Thoracic aorta endothelial cell (primary cell): ENCODE measurements around the gene NLGN3. TPM values are rescaled to one million over a fixed set of nuclear protein-coding genes. Genes with fewer than 3 reads are reported as not detected.

Experiments used
- small RNA-seq: library from RNA; depleted of rRNA; stranded (forward); fragments of <200 nt; gene quantifications from one replicate; pipeline ENCODE3, GENCODE V24; 2012
- total RNA-seq: library from RNA; depleted of rRNA; stranded (reverse); fragments of >200 nt; gene quantifications from 2 replicates; pipeline ENCODE4 v1.2.3, GENCODE V29; 2012

The NLGN3 gene
- total RNA-seq = 0.07 and 0.13 TPM in 2 replicates

GRCh38 chrX:71144651-71145050 lies at the start of gene NLGN3:
NLGN3 (plus strand) TSS chrX:71144841; CDS start chrX:71147750, 2,909 bp downstream.

GRCh38 chrX:71095555-71095980 lies 49.1 kb upstream of the NLGN3 start, which contains the start of gene FOXO4:
FOXO4 (plus strand) TSS chrX:71095851; CDS start chrX:71096529, 678 bp downstream.

GRCh38 chrX:71106427-71106826 lies 38.2 kb upstream of the NLGN3 start, which contains the start of gene CXorf65:
CXorf65 (minus strand) TSS chrX:71106740; CDS start chrX:71106556, 184 bp downstream.

GRCh38 chrX:71111141-71111843 lies 33.3 kb upstream of the NLGN3 start, which contains the start of gene IL2RG:
IL2RG (minus strand) TSS chrX:71111577; CDS start chrX:71111539, 38 bp downstream.

GRCh38 chrX:71118032-71118984 lies 26.3 kb upstream of the NLGN3 start, which contains the start of gene MED12:
MED12 (plus strand) TSS chrX:71118596; CDS start chrX:71118755, 159 bp downstream.

Small RNAs within 50 kb of the gene (small RNA-seq; reads per million reads assigned to genes)
- gene CXorf65 = not detected

Other genes with a start within 250 kb of the NLGN3 start
- not detected in 2 replicates for gene TEX11, start 236.1 kb upstream of the NLGN3 start, total RNA-seq
- gene SLC7A3, start 213.7 kb upstream of the NLGN3 start, total RNA-seq = not detected in 2 replicates
- 69.7 and 73.2 TPM in 2 replicates for gene SNX12, start 76.5 kb upstream of the NLGN3 start, total RNA-seq
- gene FOXO4, start 49.0 kb upstream of the NLGN3 start, total RNA-seq = 2.9 and 3.8 TPM in 2 replicates
- not detected in 2 replicates for gene CXorf65, start 38.1 kb upstream of the NLGN3 start, total RNA-seq
- gene IL2RG, start 33.3 kb upstream of the NLGN3 start, total RNA-seq = not detected in 2 replicates
- 32.0 and 33.2 TPM in 2 replicates for gene MED12, start 26.2 kb upstream of the NLGN3 start, total RNA-seq
- not detected in 2 replicates for gene GJB1, start 78.4 kb downstream of the NLGN3 start, total RNA-seq
- 17.6 and 24.1 TPM in 2 replicates for gene ZMYM3, start 109.3 kb downstream of the NLGN3 start, total RNA-seq
- 437 and 475 TPM in 2 replicates for gene NONO, start 138.8 kb downstream of the NLGN3 start, total RNA-seq
- gene ITGB1BP2, start 156.9 kb downstream of the NLGN3 start, total RNA-seq = 3.5 and 4.9 TPM in 2 replicates
- 38.2 and 51.9 TPM in 2 replicates for gene TAF1, start 221.5 kb downstream of the NLGN3 start, total RNA-seq